ENCODE results near the gene GRIK5.

DNA sequence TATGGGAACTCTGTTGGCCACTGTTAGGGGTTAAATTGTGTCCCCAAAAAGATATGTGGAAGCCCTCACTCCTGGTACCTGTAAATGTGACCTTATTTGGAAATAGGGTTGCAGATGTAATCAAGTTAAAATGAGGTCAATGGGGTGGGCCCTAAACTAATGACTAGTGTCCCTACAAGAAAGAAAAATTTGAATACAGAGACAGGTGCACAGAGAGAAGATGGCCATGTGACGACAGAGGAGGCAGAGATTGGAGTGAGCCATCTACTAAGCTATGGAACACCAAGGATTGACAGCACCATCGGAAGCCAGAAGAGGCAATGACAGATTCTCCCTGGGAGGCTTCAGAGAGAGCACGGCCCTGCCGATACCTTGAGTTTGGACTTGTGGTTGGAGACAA lies 45.7 kb upstream of the GRIK5 start:
- TF ChIP-seq GATA2 (IDR thresholded peaks at IDR 0.05; ENCODE audit: low read depth, low read length) (no peak), GATA3 (IDR thresholded peaks at IDR 0.05; ENCODE audit: low read depth, low read length) (no peak)

Measured in SH-SY5Y (cell line).